GM21360 (cell line): ENCODE results near the gene LCLAT1.
"Not testable (repeated sequence)": the region's sequence is repeated elsewhere in the genome, so short reads cannot be mapped to it uniquely, and the experiment has no call there.

ENCODE experiments used
- ATAC-seq: cut with Tn5 transposase; IDR thresholded peaks from one replicate; pipeline ENCODE4 v1.9.1; 2021; ENCODE audit warnings: mild to moderate bottlenecking, moderate library complexity; ENCODE audit not compliant: unreplicated experiment

The LCLAT1 gene

DNA sequence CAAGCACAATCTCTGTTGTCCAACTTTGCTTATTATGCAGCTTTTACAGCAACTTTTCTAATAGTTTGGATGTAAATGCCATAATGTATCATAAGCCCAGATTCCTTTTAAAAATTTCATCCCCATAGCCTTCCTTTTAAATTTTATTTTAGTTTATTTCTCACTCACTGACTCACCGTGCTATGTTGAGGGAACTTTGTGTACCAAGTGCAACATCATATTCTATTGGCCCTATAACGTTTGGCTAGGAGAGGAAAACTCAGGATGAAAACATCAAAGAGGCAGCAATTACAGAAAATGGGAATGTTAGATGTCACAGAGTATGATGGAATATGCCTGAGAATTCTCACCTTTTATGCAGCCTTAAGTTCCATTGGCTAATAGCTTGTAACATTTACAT is 135.5 kb downstream of the LCLAT1 start:
- ATAC-seq = no peak

DNA sequence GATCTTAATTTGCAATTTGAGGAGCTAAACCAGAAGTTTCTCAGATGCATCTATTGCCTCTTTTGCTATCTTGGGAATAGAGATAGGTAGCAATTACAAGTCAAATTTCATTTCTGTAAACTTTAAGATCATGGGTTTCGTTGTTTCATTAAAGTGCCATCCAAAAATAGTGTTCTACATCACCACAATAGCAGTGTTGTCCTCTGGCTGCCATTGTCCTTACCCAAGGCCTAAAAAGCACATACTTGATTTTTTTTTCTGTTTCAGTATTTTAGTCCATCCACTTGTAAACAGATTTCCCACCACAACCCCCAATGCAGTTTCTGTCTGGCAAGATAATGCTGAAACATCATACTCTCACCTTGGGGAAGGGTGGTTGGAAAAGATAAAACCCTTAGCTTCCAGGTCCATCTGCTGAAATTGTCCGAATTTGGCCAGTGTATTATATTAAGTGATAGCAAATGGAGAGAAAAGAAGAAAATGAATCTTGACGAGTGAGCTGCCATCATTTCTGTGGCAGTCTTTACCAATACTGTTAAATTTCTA is 136.2 kb downstream of the LCLAT1 start:
- ATAC-seq = no peak

DNA sequence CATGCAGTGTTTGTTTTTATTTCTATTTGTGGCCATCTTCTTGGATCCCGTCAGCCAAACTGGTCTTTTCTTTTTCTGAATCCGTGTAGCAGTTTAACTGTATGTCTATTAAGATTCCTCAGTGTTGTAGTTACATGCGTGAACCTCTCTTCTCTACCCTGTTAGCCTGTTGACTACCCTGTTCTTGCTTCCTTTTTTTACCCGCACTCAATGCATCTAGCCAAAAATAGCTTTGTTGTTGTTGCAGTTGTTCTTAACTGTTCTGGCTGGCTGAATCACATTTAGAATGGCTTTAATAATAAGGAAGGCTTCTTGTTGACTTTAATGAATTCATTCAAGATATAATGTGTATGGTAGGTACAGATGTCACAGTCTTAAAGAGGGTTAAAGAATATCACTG is 137.1 kb downstream of the LCLAT1 start:
- no peak for ATAC-seq

DNA sequence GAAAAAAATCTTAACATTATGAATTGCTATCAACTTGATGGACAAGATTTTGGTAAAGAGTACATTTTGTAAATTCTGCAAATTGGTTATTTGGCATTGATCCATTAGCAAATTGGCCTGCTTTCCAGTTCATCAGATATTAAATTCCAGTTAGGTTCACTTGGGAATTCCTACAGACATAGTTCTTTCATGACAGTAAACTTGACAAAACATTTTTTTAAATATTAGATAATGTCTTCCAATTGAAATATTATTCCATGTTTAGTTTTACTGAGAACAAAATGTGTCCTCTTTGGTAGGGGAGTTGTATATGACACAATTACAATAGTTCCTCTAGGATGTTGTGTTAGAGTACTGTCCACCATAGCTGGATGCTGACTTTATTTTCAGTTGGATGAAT is 141.9 kb downstream of the LCLAT1 start:
- ATAC-seq = no peak

DNA sequence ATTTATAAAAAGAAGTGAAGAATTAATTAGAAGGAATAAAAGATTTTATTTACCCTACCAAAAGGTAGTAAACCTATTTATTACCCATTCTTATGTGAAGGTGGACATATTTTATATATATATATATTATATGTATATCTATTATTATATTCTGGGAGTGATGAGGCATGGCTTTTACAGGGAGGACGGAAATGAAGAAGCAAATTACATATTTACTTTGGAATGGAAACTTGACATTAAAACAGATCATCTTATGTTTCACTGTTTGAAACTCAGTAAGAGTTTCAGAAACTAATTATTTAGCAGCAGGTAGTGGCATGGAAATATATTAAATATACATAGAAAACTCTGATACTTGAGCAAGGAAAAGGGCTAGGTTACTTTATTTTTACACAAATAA is 143.4 kb downstream of the LCLAT1 start:
- ATAC-seq = no peak

DNA sequence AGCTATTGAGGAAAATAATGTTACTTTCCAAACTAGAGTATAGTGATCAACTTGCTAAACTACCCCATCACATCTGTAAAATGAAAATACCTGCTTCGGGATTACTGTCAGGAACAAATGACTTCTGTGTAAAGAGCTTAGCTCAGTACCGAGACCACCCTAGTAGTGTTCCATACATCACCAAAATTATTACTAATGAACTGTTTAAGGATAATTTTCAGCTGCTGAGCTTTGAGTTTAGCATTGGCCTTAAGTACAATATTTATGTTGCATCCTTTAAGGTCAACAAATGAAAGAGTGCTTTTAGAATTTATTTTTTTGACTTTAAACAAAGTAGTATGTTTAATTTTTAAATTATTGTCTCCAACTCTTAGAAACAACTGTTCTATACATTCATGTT is 144.1 kb downstream of the LCLAT1 start:
- ATAC-seq = no peak

DNA sequence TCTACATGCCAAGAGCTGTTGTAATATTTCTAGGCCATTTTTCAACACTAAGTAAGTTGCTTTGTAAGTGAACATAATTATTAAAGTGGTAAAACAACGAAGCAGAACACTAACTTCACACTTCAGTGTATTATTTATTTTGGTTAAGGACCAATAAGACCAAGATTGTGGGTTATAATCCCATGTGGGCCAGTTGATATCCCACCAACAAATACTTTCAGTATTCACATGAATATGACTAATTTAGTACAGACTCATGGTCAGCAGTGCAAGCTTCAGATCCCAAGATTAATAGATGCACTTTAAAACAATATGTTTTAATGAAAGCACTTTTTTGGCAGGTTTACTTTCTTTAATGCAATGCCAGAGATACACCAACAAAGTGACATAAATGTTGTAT is 154.3 kb downstream of the LCLAT1 start:
- ATAC-seq = no peak

DNA sequence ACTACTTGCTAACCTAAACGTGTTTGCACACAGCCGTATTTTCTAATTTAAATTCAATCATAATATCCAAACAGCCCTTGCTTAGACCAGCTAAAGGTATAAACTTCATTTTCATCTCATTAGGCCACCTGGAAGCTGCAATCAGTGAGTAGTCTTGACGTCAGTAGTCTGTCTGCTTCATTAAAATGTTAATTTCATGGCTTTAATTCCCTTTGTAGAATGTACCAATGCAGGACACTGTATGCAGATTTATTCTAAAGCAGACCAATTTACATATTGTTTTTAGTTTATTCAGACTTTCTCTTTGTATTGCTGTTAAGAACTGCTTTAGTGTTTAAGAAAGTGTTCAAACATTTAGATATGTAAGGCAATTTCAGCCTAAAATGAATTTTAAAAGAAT is 158.2 kb downstream of the LCLAT1 start:
- no peak for ATAC-seq

DNA sequence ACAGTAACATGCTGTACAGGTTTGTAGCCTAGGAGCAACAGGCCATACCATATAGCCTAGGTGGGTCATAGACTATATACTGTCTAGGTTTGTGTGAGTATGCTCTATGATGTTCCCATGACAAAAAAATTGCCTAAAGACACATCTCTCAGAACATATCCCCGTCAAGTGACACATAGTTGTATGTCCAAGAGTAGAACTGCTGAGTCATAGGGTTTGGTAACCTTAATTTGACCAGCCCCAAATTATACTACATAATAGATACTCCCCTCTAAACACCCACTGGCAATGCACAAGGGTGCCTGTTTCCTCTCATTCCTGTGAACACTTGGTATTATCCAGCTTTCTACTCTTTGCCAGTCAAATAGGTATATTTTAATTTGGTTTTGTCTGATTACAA is 161.6 kb downstream of the LCLAT1 start:
- ATAC-seq = no peak

DNA sequence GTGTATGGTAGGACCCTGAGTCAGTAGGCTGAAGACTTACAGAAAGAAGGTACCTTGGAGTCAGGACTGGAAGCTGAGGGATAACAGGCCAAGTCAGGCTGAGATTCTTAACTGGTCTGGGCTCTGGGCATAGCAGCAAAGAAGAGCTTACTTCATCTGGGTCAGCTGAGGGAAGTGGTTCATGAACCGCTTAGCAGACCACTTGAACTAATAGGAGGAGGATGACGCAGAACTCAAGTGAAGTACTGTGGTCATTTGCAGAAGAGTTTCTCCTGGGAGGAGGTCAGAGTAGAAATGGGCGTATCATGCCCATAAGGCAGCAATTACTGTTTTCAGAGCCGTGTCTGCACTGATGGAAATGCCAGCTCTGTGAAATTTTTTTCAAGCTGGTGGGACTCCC is 164.5 kb downstream of the LCLAT1 start:
- no peak for ATAC-seq

DNA sequence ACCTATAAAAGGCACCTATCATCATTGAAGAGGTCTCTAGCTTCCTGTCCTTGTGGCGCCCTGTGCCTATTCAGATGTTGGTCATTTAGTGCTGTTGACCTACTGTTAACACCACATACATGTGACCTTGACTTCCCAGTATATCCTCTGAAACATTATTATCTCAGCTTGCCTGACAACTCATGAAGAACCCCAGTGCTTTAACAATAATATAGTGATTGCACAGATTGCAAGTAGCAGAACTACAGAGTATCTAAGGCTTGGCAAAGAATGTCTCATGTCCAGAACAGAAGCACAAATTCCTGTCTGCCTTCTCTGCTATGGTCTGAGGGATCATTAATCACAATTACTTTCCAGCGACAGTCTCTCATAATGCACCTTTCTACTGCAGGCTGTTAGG is 165.3 kb downstream of the LCLAT1 start:
- ATAC-seq = no peak

DNA sequence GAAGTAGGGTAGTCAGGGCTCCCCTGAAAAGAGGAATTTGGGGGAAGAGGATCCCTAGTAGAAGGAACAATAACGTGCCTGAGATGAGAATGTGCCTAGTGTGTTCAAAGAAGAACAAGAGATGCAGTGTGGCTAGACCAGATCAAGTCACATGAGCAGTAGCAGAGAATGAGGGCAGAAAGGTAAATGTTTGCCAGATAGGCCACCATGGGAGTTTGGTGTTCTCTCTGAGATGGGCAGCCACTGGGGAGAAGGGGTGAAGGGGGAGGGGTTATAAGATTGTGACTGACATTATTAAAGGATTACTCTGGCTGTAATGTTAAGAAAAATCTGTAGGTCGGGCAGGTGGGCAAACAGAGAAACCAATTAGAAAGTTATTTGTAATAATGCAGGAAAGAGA is 166.0 kb downstream of the LCLAT1 start:
- ATAC-seq = no peak

DNA sequence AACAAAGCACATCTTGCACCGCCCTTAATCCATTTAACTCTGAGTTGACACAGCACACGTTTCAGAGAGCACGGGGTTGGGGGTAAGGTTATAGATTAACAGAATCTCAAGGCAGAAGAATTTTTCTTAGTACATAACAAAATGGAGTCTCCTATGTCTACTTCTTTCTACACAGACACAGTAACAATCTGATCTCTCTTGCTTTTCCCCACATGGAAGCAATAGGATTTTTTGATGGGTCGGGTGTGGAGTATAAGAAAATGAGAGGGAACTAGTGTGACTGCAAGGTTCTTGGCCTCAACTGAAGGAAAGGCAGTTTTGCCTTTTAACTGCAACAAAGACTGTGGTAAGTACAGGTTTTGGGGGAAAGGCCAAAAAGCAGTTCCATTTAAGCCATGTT is 167.2 kb downstream of the LCLAT1 start:
- not testable (repeated sequence) for ATAC-seq

DNA sequence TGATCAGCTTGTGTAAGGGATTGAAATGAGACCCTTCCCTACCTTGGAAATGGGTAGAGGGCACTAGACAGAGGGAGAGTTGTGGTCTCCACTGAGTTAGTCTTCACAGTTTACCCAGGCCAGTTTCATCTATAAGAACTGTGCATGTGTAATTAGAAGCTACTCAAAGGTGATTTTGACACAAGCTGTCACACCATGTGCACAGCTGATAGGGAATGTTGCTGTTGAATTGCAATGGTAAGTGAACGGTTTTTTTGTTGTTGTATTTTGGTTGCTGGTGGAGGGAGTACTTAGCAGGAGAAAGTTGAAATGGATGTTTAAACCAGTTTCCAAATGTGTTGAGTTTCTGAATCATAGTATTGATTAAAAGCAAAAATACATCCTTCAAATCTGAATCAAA is 168.9 kb downstream of the LCLAT1 start:
- ATAC-seq = no peak

DNA sequence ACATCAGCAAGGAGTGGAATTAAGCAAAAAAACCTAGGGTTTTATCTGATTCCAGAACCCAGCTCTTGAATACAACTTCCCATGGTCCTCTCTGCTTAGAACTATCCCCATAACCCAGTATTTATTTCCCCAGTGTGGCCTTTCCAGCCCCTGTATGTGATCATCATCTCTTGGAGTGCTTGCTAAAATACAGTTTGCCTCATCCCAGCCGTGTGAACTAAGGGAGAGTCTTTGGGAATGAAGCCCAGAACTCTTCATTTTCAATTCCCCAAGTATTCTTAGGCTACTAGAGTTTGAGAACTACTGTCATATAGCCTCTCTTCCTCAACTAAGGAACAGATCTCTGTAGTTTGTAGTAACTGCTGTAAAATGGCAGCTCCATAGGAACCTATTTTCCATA is 173.1 kb downstream of the LCLAT1 start:
- ATAC-seq = no peak

DNA sequence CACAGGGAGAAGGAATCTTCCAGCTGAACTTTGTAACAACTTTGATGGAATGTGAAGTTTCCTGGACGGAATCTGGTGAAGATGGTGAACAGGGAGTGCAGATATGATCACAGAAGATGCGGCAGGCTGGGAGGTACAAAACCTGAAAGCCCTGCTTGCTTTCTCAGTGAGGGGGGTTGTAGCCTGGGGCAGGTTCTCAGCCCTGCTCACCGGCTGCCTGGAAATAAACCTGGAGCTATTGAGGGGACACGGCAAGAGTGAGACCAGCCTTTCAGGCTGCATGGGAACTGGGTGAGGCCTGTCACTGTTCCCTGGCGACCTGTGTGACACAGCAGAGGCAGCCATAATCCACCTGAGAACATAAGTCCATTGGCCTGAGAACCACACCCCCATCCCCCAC is 174.8 kb downstream of the LCLAT1 start:
- ATAC-seq = no peak

DNA sequence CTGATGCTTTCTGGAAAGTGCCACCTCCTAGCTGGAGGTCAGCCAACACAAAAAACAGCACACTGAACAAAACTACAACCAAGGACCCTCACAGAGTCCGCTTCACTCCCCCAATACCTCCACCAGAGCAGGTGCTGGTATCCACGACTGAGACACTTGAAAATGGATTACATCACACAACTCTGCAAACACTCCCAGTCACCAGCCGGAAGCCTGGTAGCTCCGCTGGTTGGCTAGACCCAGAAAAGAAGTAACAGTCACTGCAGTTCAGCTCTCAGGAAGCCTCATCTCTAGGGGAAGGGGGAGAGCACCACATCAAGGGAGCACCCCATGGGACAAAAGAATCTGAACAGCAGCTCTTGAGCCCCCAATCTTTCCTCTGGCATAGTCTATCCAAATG is 175.4 kb downstream of the LCLAT1 start:
- no peak for ATAC-seq

DNA sequence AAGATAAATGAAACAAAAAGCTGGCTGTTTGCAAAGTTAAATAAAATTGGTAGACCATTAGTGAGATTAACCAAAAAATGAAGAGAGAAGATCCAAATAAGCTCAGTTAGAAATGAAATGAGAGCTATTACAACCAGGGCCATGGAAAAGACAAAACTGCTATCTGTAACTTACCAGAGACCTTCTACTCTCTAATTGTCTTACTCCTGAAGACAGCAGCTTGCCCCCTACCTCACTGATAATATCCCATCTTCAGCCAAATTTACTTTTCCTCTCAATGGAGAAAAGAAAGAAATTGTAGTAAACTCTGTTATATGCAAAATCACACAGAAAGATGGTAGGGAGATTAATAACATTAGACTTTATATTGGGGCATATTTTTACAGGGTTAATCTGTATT is 178.2 kb downstream of the LCLAT1 start:
- ATAC-seq = no peak

DNA sequence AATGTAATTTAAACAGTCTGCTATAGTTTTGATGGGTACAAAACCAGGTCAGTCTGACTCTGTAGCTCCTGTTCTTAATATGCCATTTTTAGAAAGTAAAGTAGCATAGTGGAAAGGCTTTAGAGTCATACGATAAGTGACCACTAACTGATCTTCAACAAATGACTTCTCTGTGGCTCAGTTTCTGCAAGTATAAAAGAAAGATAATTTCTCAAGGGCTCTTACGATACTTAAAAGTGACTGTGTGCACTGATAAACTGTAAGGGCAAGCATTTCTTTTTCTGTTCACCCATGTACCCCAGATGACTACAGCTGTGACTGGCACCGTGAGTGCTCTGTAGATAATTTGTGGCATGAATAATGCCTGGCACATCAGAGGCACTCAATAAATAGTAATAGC is 178.7 kb downstream of the LCLAT1 start:
- no peak for ATAC-seq

DNA sequence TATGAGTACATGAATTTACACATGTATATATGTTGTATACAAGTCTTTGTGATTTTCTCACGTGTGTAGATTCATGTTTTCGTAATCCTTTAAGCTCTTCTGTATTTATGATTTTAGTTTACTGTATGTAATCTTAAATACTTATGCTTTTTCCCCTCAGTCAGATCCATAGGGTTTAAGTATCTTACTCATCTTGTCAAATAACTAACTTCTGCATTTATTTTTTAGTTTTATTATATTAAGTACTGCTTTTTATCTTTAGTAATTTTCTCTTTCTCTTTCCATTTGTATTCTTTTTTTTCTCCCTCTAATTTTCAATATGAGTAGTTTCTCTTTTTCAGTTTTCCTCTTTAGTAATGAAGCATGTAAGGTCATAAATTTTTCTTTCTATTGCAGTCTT is 179.4 kb downstream of the LCLAT1 start:
- ATAC-seq = no peak

DNA sequence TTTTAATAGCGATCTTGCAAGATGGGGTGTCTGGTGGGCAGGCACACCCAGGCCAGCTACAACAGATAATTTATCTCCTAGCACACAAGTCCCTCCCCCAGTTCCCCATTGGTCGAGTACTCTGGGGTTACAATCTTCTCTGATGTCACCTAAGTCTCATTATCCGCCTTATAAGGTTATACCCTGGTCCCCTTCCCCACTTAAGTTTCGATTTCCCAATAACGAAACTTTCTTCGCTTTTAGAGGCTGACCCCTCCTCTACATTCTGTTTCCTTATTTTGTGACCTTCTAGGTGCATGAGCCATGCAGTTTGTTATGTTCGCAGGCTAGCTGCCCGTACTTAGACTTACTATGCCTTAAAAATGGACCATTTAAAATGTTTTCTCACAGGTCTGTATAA is 180.1 kb downstream of the LCLAT1 start:
- no peak for ATAC-seq

DNA sequence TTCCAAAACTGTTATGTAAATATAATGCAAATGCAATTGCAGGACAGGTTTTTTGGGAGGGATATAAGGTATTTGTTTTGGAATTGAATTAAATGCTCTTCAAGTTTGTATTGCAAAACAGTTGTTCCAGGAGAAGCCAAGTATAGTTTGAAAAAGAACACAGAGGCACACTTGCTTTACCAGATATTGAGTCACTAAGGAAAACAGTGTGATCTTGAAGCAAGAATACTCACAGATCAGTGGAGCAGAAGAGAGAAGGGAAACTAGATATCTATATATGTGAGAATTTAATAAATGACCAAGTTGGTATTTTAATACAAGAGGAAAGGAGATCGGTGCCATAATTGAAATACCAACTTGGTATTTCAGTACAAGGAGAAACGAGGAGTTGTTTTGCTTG is 181.3 kb downstream of the LCLAT1 start:
- no peak for ATAC-seq

DNA sequence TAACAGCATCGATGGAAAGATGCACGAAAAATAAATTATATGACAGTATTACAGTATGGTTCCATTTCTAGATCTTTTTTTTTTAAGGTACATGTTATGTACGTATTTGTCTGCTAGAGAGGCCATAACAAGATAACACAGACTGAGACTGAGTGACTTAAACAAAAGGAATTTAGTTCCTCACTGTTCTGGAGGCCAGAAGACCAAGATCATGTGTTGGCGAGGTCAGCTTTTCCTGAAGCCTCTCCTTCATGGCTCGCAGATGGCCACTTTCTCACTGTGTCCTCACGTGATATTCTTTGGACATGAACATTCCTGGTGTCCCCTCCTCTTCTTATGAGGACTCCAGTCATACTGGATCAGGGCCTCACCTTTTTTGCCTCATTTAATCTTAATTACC is 182.8 kb downstream of the LCLAT1 start:
- ATAC-seq = no peak
